ENCODE results near the gene STBD1. TPM values are rescaled to one million over a fixed set of nuclear protein-coding genes. Genes with fewer than 3 reads are reported as not detected.

STBD1 gene
- total RNA-seq, 4 donors from 2014 or later = 2.3 to 11.1 (median 6.7) TPM

GRCh38 chr4:76313547-76313946, 7.0 kb downstream of the STBD1 start:
- Histone ChIP-seq H3K27ac (no peak overlapping the region), H3K4me1 (no peaks in the 10 kb centered on the region), H3K9me3 (peaks cover 0 to 14% (median 0%) of the 10 kb centered on the region in 4 donors), H3K36me3 (peaks cover 0 to 16% (median 0%) of the 10 kb centered on the region in 3 donors), H3K27me3 (no peaks in the 10 kb centered on the region), H3K4me3 (no peak overlapping the region)
- WGBS, 2 donors = 79 to 80% methylated on average over 2 of the region's 2 CpGs
- DNase-seq (ENCODE audit: low spot score in 2 of 2) = no peak
- TF ChIP-seq EP300 (IDR thresholded peaks at IDR 0.05) (no peak), CTCF (IDR thresholded peaks at IDR 0.05) (no peak), POLR2A (IDR thresholded peaks at IDR 0.05) (no peak)

GRCh38 chr4:76315267-76315918, 8.9 kb downstream of the STBD1 start:
- H3K4me3 ChIP-seq = no peak overlapping the region
- no peak for DNase-seq (ENCODE audit: low spot score in 2 of 2)
- 81 to 84% methylated on average over 7 of the region's 7 CpGs for WGBS, 2 donors
- H3K36me3 ChIP-seq = peaks cover 0 to 3% (median 0%) of the 10 kb centered on the region in 3 donors
- peaks cover 0 to 18% (median 0%) of the 10 kb centered on the region in 4 donors for H3K9me3 ChIP-seq
- no peaks in the 10 kb centered on the region for H3K27me3 ChIP-seq
- no peak overlapping the region for H3K27ac ChIP-seq
- TF ChIP-seq EP300 (IDR thresholded peaks at IDR 0.05) (no peak), POLR2A (IDR thresholded peaks at IDR 0.05) (no peak), CTCF (IDR thresholded peaks at IDR 0.05) (no peak)
- no peaks in the 10 kb centered on the region for H3K4me1 ChIP-seq

GRCh38 chr4:76316131-76316530, 9.6 kb downstream of the STBD1 start:
- H3K9me3 ChIP-seq = peaks cover 0 to 22% (median 0%) of the 10 kb centered on the region in 4 donors
- TF ChIP-seq CTCF (IDR thresholded peaks at IDR 0.05) (no peak), EP300 (IDR thresholded peaks at IDR 0.05) (no peak)
- no peak overlapping the region for H3K27ac ChIP-seq

GRCh38 chr4:76322236-76322635, 15.7 kb downstream of the STBD1 start:
- H3K9me3 ChIP-seq = peaks cover 0 to 30% (median 7%) of the 10 kb centered on the region in 4 donors

More at GRCh38 chr4:76316131-76316530, 9.6 kb downstream of the STBD1 start:
- 88 to 95% methylated on average over 1 of the region's 1 CpG for WGBS, 2 donors
- no peaks in the 10 kb centered on the region for H3K27me3 ChIP-seq
- no peak overlapping the region for H3K4me3 ChIP-seq
- no peak for DNase-seq (ENCODE audit: low spot score in 2 of 2)
- no peaks in the 10 kb centered on the region for H3K36me3 ChIP-seq
- no peaks in the 10 kb centered on the region for H3K4me1 ChIP-seq

More at GRCh38 chr4:76322236-76322635, 15.7 kb downstream of the STBD1 start:
- Histone ChIP-seq H3K4me1 (no peaks in the 10 kb centered on the region), H3K36me3 (no peaks in the 10 kb centered on the region), H3K27me3 (no peaks in the 10 kb centered on the region), H3K27ac (no peak overlapping the region), H3K4me3 (no peak overlapping the region)
- TF ChIP-seq POLR2A (IDR thresholded peaks at IDR 0.05) (no peak), CTCF (IDR thresholded peaks at IDR 0.05) (no peak), EP300 (IDR thresholded peaks at IDR 0.05) (no peak)
- DNase-seq (ENCODE audit: low spot score in 2 of 2) = no peak
- WGBS, 2 donors = 70 to 74% methylated on average over 3 of the region's 3 CpGs

Data from tibial nerve (tissue), 4 donors.